K562 (cell line): ENCODE data around the gene CEP162. TPM values are rescaled to one million over a fixed set of nuclear protein-coding genes. Genes with fewer than 3 reads are reported as not detected.

Experiments used
- ARID4B ChIP-seq: sonication (generic); formaldehyde crosslinking; IDR thresholded peaks from 2 replicates; pipeline ENCODE4 v1.8.0; 2022; ENCODE audit warnings: mild to moderate bottlenecking, missing genetic modification reagents
- BRF2 ChIP-seq: IDR thresholded peaks from 3 replicates; pipeline ENCODE4 v1.6.1; 2011; ENCODE audit warnings: borderline replicate concordance, mild to moderate bottlenecking; ENCODE audit not compliant: insufficient read length, insufficient read depth
- CREB3L1 ChIP-seq: fragments of 450-650 bp; IDR thresholded peaks from 2 replicates; pipeline ENCODE4 v1.6.1; 2014; ENCODE audit warnings: low read depth, mild to moderate bottlenecking, moderate library complexity, borderline replicate concordance
- FOXP4 ChIP-seq: sonication (generic); formaldehyde crosslinking; IDR thresholded peaks from 2 replicates; pipeline ENCODE4 v1.8.0; 2022; ENCODE audit warnings: mild to moderate bottlenecking, missing genetic modification reagents, borderline replicate concordance
- GTF2A2 ChIP-seq: IDR thresholded peaks from 2 replicates; pipeline ENCODE4 v1.6.1; 2016; ENCODE audit warnings: mild to moderate bottlenecking, missing genetic modification characterization, missing compliant biosample characterization
- KAT8 ChIP-seq: fragments of 450-650 bp; IDR thresholded peaks from 2 replicates; pipeline ENCODE4 v1.6.1; 2016; ENCODE audit warnings: low read depth, mild to moderate bottlenecking
- MEF2D ChIP-seq: conservative IDR thresholded peaks from 2 replicates; pipeline ENCODE4 v1.6.1; 2016; ENCODE audit warnings: low read depth, missing genetic modification characterization, missing compliant biosample characterization
- NFIX ChIP-seq: fragments of 250-450 bp; sonication (Bioruptor Pico); IDR thresholded peaks from 2 replicates; pipeline ENCODE4 v1.4.0; 2020; ENCODE audit warnings: low read depth, mild to moderate bottlenecking, moderate library complexity
- NFRKB ChIP-seq: fragments of 450-650 bp; IDR thresholded peaks from 2 replicates; pipeline ENCODE4 v1.6.1; 2016; ENCODE audit warnings: low read depth
- PRMT5 ChIP-seq: sonication (generic); formaldehyde crosslinking; IDR thresholded peaks from 2 replicates; pipeline ENCODE4 v1.5.0; 2020; ENCODE audit warnings: missing genetic modification reagents
- RB1 ChIP-seq: fragments of 450-650 bp; IDR thresholded peaks from 2 replicates; pipeline ENCODE4 v1.6.1; 2017; ENCODE audit warnings: low read depth, mild to moderate bottlenecking
- SREBF2 ChIP-seq: sonication (generic); formaldehyde crosslinking; IDR thresholded peaks from 2 replicates; pipeline ENCODE4 v1.4.0; 2020; ENCODE audit warnings: mild to moderate bottlenecking, missing genetic modification reagents
- TCF15 ChIP-seq: fragments of 250-450 bp; sonication (Bioruptor Pico); IDR thresholded peaks from 2 replicates; pipeline ENCODE4 v1.8.0; 2022; ENCODE audit warnings: moderate library complexity, mild to moderate bottlenecking, inconsistent platforms
- TFE3 ChIP-seq: fragments of 450-650 bp; formaldehyde crosslinking; IDR thresholded peaks from 2 replicates; pipeline ENCODE4 v1.4.0; 2020; ENCODE audit warnings: mild to moderate bottlenecking, mixed read lengths
- ZKSCAN1 ChIP-seq: fragments of 150-350 bp; IDR thresholded peaks from 2 replicates; pipeline ENCODE4 v1.6.1; 2016; ENCODE audit warnings: low read depth, low read length
- ZNF146 ChIP-seq: IDR thresholded peaks from one replicate; pipeline ENCODE4 v1.6.1; 2018; ENCODE audit warnings: missing compliant biosample characterization; ENCODE audit not compliant: unreplicated experiment
- ZNF511 ChIP-seq: sonication (generic); formaldehyde crosslinking; IDR thresholded peaks from 2 replicates; pipeline ENCODE4 v1.8.0; 2022; ENCODE audit warnings: mild to moderate bottlenecking, missing genetic modification reagents
- ZNF695 ChIP-seq: fragments of 450-650 bp; formaldehyde crosslinking; IDR thresholded peaks from 2 replicates; pipeline ENCODE4 v1.4.0; 2020; ENCODE audit warnings: mild to moderate bottlenecking, moderate library complexity
- polyA plus RNA-seq, 8 experiments: library from polyadenylated mRNA; depleted of rRNA in 4 of 8; stranded (reverse) in 5 of 8; unstranded in 3 of 8; fragments of >200 nt; fragmentation: Nextera tagmentation in 2 of 8; fragmentation: Illumina TruSeq in 1 of 8; extraction: Ambion mirVana in 2 of 8; extraction: Trizol in 1 of 8; gene quantifications; 2 replicates each; pipeline versions ENCODE4 v1.2.1 to v1.2.3, GENCODE V29; 2011 to 2014; ENCODE audit warnings: inconsistent platforms in 1 of 8, missing spikeins in 1 of 8
- total RNA-seq, 7 experiments: library from RNA; depleted of rRNA in 6 of 7; stranded (reverse); fragments of >200 nt in 6 of 7; fragmentation: Illumina TruSeq in 2 of 7; extraction: Trizol in 2 of 7; gene quantifications; 2 replicates each; pipeline versions ENCODE4 v1.2.1 to v1.2.3, GENCODE V29; 2011 to 2021; ENCODE audit warnings: low replicate concordance in 1 of 7

CEP162 gene
- total and polyA plus RNA-seq, 9 of the 15 experiments (the other 6 are each of a cell fraction or from before 2014, with no cell fraction given), result 3.9 to 8.6 (median 6.7) TPM

- TF ChIP-seq ZNF695 (CRISPR knock-in tag), result no peak
- TF ChIP-seq SREBF2, result no peak
- TF ChIP-seq TFE3 (CRISPR knock-in tag), result no peak
- TF ChIP-seq ZNF146, result no peak
- TF ChIP-seq NFRKB, result no peak
- no peak for TF ChIP-seq MEF2D (tag)
- no peak for TF ChIP-seq TCF15
- no peak for TF ChIP-seq ZNF511 (CRISPR knock-in tag)
- TF ChIP-seq KAT8, result no peak
- no peak for TF ChIP-seq RB1
- TF ChIP-seq FOXP4, result no peak
- TF ChIP-seq NFIX (CRISPR knock-in tag), result no peak
- no peak for TF ChIP-seq GTF2A2 (tag)
- TF ChIP-seq ZKSCAN1, result no peak
- no peak for TF ChIP-seq BRF2
- no peak for TF ChIP-seq PRMT5
- TF ChIP-seq ARID4B (CRISPR knock-in tag), result no peak
- no peak for TF ChIP-seq CREB3L1
Measured at GRCh38 chr6:84137051-84137375, 90.4 kb downstream of the CEP162 start (continued).
